Naive thymus-derived CD4-positive, alpha-beta T cell (primary cell): ENCODE measurements around the gene ZER1. TPM values are rescaled to one million over a fixed set of nuclear protein-coding genes. Genes with fewer than 3 reads are reported as not detected.

Experiments
- ATAC-seq: fragments of 150-1000 bp; cut with Tn5 transposase; 2 replicates; pipeline ENCODE4 v1.10.0; 2021; ENCODE audit warnings: mild to moderate bottlenecking, moderate library complexity
- CTCF ChIA-PET: fragments of 350-600 bp; sonication (Branson Sonifier 250); formaldehyde crosslinking; loops from one replicate; lab custom pipeline; 2021; ENCODE audit warnings: antibody characterized with exemption; lab: Charles Lee
- POLR2A ChIA-PET: fragments of 350-600 bp; sonication (Branson Sonifier 250); formaldehyde crosslinking; loops from one replicate; lab custom pipeline; 2021; ENCODE audit warnings: antibody characterized with exemption, inconsistent platforms; lab: Charles Lee
- DNase-seq, 9 donors: peaks; one replicate each; pipeline versions ENCODE4 v3.0.0 to v3.0.0-alpha.2; 2020 to 2022; ENCODE audit warnings: mixed read lengths in 1 of 9
- H3K27ac ChIP-seq: one replicate; pipeline ENCODE4 v1.7.0; 2013; ENCODE audit warnings: mild to moderate bottlenecking, low read depth, low read length, moderate library complexity
- H3K27me3 ChIP-seq, 2 donors: one replicate each; pipeline ENCODE4 v1.7.0; 2013; ENCODE audit warnings: low read length in 2 of 2, mild to moderate bottlenecking in 2 of 2, moderate library complexity in 2 of 2; ENCODE audit not compliant: control insufficient read depth in 2 of 2, insufficient read depth in 2 of 2
- H3K36me3 ChIP-seq, 3 experiments: 1 replicate in 2 of 3; 2 replicates in 1 of 3; pipeline ENCODE4 v1.7.0; 2013; ENCODE audit warnings: low read length in 3 of 3, mild to moderate bottlenecking in 3 of 3, moderate library complexity in 1 of 3; ENCODE audit not compliant: insufficient read depth in 3 of 3, control insufficient read depth in 2 of 3
- H3K4me1 ChIP-seq, 2 donors: one replicate each; pipeline ENCODE4 v1.7.0; 2013; ENCODE audit warnings: low read length in 2 of 2, mild to moderate bottlenecking in 2 of 2, moderate library complexity in 1 of 2; ENCODE audit not compliant: control insufficient read depth in 2 of 2, insufficient read depth in 2 of 2
- H3K4me3 ChIP-seq: 2 replicates; pipeline ENCODE4 v1.7.0; 2013; ENCODE audit warnings: mild to moderate bottlenecking, low read length
- H3K9me3 ChIP-seq, 3 experiments: 1 replicate in 2 of 3; 2 replicates in 1 of 3; pipeline ENCODE4 v1.7.0; 2013; ENCODE audit warnings: low read length in 3 of 3; ENCODE audit not compliant: control insufficient read depth in 2 of 3
- H3K27ac Mint-ChIP-seq, 9 donors: one replicate each; pipeline ENCODE4 v1.8.0; 2020 to 2022; ENCODE audit warnings: mixed read lengths in 9 of 9, mild to moderate bottlenecking in 8 of 9, moderate library complexity in 5 of 9, inconsistent platforms in 2 of 9
- H3K27me3 Mint-ChIP-seq, 5 donors: one replicate each; pipeline ENCODE4 v1.8.0; 2021 to 2022; ENCODE audit warnings: mixed read lengths in 5 of 5, mild to moderate bottlenecking in 1 of 5
- H3K36me3 Mint-ChIP-seq, 5 donors: one replicate each; pipeline ENCODE4 v1.8.0; 2020 to 2022; ENCODE audit warnings: mixed read lengths in 5 of 5, mild to moderate bottlenecking in 3 of 5, inconsistent platforms in 1 of 5
- H3K4me1 Mint-ChIP-seq, 7 donors: one replicate each; pipeline ENCODE4 v1.8.0; 2020 to 2022; ENCODE audit warnings: mixed read lengths in 7 of 7, mild to moderate bottlenecking in 3 of 7, inconsistent platforms in 1 of 7
- H3K4me3 Mint-ChIP-seq, 10 donors: one replicate each; pipeline ENCODE4 v1.8.0; 2020 to 2022; ENCODE audit warnings: mild to moderate bottlenecking in 10 of 10, mixed read lengths in 10 of 10, moderate library complexity in 6 of 10, inconsistent platforms in 2 of 10
- H3K9me3 Mint-ChIP-seq, 11 donors: one replicate each; pipeline ENCODE4 v1.8.0; 2020 to 2022; ENCODE audit warnings: mixed read lengths in 11 of 11, mild to moderate bottlenecking in 4 of 11, inconsistent platforms in 1 of 11, moderate library complexity in 1 of 11
- intact Hi-C, 2 donors: fragments of 100-400 bp; cut with micrococcal nuclease; formaldehyde crosslinking; loops; one replicate each; pipeline ENCODE4 v1.15.1; 2023
- polyA plus RNA-seq, 2 donors: library from polyadenylated mRNA; unstranded; fragments of 300-500 nt; fragmentation: Illumina TruSeq; gene quantifications; one replicate each; pipeline ENCODE4 v1.2.3, GENCODE V29; 2021
- total RNA-seq, 6 experiments: library from RNA in 5 of 6; stranded (reverse) in 5 of 6; gene quantifications; 1 replicate in 5 of 6; 2 replicates in 1 of 6; pipeline ENCODE4 v1.2.3 and lab custom pipeline; 2021 to 2026

ZER1 gene
- total and polyA plus RNA-seq, 7 experiments from 2014 or later: 22.7 to 57.7 (median 37.6) TPM

GRCh38 chr9:128723866-128724743 lies 47.6 kb downstream of the ZER1 start, which contains the start of gene ZDHHC12:
ZDHHC12 (minus strand) TSS chr9:128724127; CDS start chr9:128724093, 34 bp downstream.
- intact Hi-C loops: loop anchor here (1.0 to 2.0 kb wide), 13 partner anchors 22 to 474 kb away; partner anchors contain the start of genes LRRC8A (in 2 of the 2), PKN3 (in 2 of the 2), SET (in 2 of the 2) and TBC1D13 (in 2 of the 2)
- H3K4me1 ChIP-seq: peaks cover 13 to 29% of the 10 kb centered on the region in 2 donors
- H3K27ac ChIP-seq: peak within 1 kb of the TSS; percentile 89
- Mint-ChIP-seq H3K9me3 (peaks cover 0 to 1% (median 0%) of the 10 kb centered on the region in 11 donors), H3K36me3 (peaks cover 0 to 4% (median 0%) of the 10 kb centered on the region in 5 donors), H3K4me1 (peaks cover 23 to 46% (median 39%) of the 10 kb centered on the region in 7 donors), H3K4me3 (peak within 1 kb of the TSS; percentile 85 to 97 (median 94)), H3K27ac (peak within 1 kb of the TSS; percentile 85 to 96 (median 94)), H3K27me3 (no peaks in the 10 kb centered on the region)
- H3K27me3 ChIP-seq: no peaks in the 10 kb centered on the region
- CTCF ChIA-PET: no interaction called here
- ATAC-seq (peak; percentile 97), DNase-seq (peak; percentile 96 to 99 (median 99))
- H3K36me3 ChIP-seq: peaks cover 0 to 26% (median 0%) of the 10 kb centered on the region in 3 experiments
- H3K9me3 ChIP-seq: no peaks in the 10 kb centered on the region
- POLR2A ChIA-PET: interaction anchor here (0.6 to 3.1 kb wide), 22 partner anchors 9 to 448 kb away, joined by 3 to 17 read pairs (median 4); partner anchors contain the start of genes ENDOG, GOLGA2, KYAT1 and LRRC8A
- peak within 1 kb of the TSS; percentile 97 for H3K4me3 ChIP-seq

GRCh38 chr9:128723352-128723865 lies 48.3 kb downstream of the ZER1 start:
- Histone ChIP-seq H3K4me3 (peak overlapping the region; percentile 97), H3K4me1 (peaks cover 13 to 29% of the 10 kb centered on the region in 2 donors), H3K27ac (peak overlapping the region; percentile 89), H3K36me3 (peaks cover 0 to 26% (median 0%) of the 10 kb centered on the region in 3 experiments), H3K27me3 (no peaks in the 10 kb centered on the region), H3K9me3 (no peaks in the 10 kb centered on the region)
- Mint-ChIP-seq H3K9me3 (peaks cover 0 to 1% (median 0%) of the 10 kb centered on the region in 11 donors), H3K36me3 (peaks cover 0 to 4% (median 0%) of the 10 kb centered on the region in 5 donors), H3K27ac (peak overlapping the region; percentile 71 to 96 (median 93)), H3K4me1 (peaks cover 23 to 45% (median 39%) of the 10 kb centered on the region in 7 donors), H3K4me3 (peak overlapping the region; percentile 85 to 97 (median 94)), H3K27me3 (no peaks in the 10 kb centered on the region)
- ChIA-PET CTCF (no interaction called here), POLR2A (interaction anchor here (0.6 to 3.1 kb wide), 14 partner anchors 10 to 447 kb away, joined by 3 to 17 read pairs (median 4); partner anchors contain the start of genes ENDOG, GOLGA2, SET and SWI5)
- DNase-seq (peak in 3 of 9 donors; percentile 9 to 14 (median 13)), ATAC-seq (no peak)
- intact Hi-C loops: no loop called here

DNA sequence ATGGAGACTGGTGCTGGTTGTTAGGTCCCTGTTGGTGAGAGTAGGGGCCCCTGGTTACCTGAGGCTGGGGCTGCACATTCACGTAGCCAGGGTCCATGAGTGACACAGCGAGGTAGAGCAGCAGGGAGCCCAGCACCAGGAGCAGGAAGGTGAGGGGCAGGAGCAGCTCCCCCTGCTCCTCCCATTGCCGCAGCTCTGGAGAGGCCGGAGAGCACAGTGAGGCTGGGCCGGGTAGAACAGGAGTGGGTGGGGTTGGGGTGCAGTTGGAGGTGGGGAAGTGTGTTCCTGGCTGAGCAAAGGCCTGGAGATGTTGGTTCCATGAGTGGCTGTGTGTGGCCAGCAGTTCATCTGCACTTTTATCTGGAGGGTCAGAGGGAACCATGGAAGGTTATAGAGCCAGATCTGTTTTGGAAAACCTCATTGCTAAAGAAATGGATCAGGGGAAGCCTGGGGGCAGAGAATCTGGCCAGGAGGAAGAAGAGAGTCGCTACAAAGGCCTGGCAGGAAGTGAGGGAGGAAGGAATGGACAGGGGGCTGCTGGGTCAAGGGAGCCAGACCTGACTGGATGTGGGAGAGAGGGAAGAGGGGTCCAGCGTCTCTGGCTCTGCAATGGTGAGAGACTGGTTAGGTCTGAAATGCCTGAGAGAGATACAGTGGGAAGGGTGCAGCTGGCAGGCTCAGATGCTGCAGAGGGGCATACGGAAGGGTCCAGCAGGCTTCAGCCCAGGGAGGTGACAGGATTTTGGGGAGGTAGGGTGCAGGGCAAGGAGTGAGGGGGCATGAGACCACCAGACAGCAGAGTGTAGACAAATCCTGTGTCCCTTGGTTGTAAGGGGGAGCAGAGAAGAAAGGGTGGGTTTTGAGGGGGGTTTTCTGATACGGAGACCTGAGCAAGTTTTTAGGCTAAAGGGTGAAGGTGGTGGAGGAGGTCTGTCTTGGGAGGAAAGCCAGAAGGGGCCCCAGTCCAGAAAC lies 49.1 kb downstream of the ZER1 start:
- ATAC-seq (no peak), DNase-seq (peak in 1 of 9 donors; percentile 8)
- Mint-ChIP-seq H3K4me1 (peaks cover 23 to 45% (median 37%) of the 10 kb centered on the region in 7 donors), H3K4me3 (peak overlapping the region; percentile 74 to 97 (median 92)), H3K27me3 (no peaks in the 10 kb centered on the region), H3K27ac (peak overlapping the region; percentile 82 to 96 (median 94)), H3K36me3 (peaks cover 0 to 4% (median 0%) of the 10 kb centered on the region in 5 donors), H3K9me3 (peaks cover 0 to 1% (median 0%) of the 10 kb centered on the region in 11 donors)
- intact Hi-C loops: no loop called here
- Histone ChIP-seq H3K27ac (peak overlapping the region; percentile 89), H3K4me3 (no peak overlapping the region), H3K4me1 (peaks cover 13 to 22% of the 10 kb centered on the region in 2 donors), H3K27me3 (no peaks in the 10 kb centered on the region), H3K9me3 (no peaks in the 10 kb centered on the region), H3K36me3 (peaks cover 0 to 26% (median 0%) of the 10 kb centered on the region in 3 experiments)
- CTCF ChIA-PET: no interaction called here
- POLR2A ChIA-PET: interaction anchor here (0.6 to 3.1 kb wide), 3 partner anchors 22 to 107 kb away, joined by 3 to 14 read pairs (median 3); no protein-coding TSS in a partner anchor

DNA sequence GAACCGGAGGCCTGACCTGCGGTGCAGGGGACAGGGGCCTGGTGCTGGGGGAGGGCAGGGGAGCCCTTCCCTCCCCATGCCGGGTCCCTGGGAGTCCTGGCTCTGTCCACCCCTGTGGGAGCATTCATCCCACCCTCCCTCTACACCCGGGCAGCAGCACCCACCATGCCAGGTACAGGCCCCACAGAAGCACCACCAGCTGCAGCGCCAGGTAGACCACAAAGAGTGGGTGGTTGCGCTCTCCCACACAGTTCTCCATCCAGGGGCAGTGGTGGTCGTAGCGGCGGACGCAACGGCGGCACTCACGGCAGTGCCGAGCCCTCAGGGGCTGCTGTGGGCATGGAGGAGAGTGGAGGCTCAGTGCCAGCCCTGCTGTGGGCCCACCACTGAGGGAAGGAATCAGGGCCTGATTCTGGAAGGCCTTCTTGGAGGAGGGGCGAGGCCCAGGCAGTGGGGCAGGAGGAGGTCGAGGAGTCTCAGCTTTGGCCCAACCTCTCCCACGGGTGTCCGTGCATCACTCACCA lies 50.2 kb downstream of the ZER1 start:
- intact Hi-C loops: no loop called here
- peak overlapping the region in 2 of 10 donors; percentile 88 to 96 for H3K4me3 Mint-ChIP-seq
- H3K4me1 Mint-ChIP-seq: peaks cover 23 to 37% (median 35%) of the 10 kb centered on the region in 7 donors
- Histone ChIP-seq H3K27me3 (no peaks in the 10 kb centered on the region), H3K4me1 (peaks cover 13 to 20% of the 10 kb centered on the region in 2 donors), H3K27ac (no peak overlapping the region), H3K4me3 (no peak overlapping the region), H3K36me3 (peaks cover 0 to 26% (median 0%) of the 10 kb centered on the region in 3 experiments), H3K9me3 (no peaks in the 10 kb centered on the region)
- H3K27ac Mint-ChIP-seq: peak overlapping the region in 3 of 9 donors; percentile 32 to 93 (median 46)
- ChIA-PET CTCF (no interaction called here), POLR2A (interaction anchor here (1.2 kb wide), 1 partner anchor 171 kb away, joined by 3 read pairs; no protein-coding TSS in a partner anchor)
- peaks cover 0 to 1% (median 0%) of the 10 kb centered on the region in 11 donors for H3K9me3 Mint-ChIP-seq
- DNase-seq (no peak), ATAC-seq (no peak)
- H3K27me3 Mint-ChIP-seq: no peaks in the 10 kb centered on the region
- peaks cover 0 to 4% (median 0%) of the 10 kb centered on the region in 5 donors for H3K36me3 Mint-ChIP-seq

GRCh38 chr9:128720841-128721486 lies 50.8 kb downstream of the ZER1 start:
- H3K27ac ChIP-seq: no peak overlapping the region
- ChIA-PET CTCF (no interaction called here), POLR2A (interaction anchor here (1.2 kb wide), 1 partner anchor 170 kb away, joined by 3 read pairs; no protein-coding TSS in a partner anchor)
- peaks cover 0 to 1% (median 0%) of the 10 kb centered on the region in 11 donors for H3K9me3 Mint-ChIP-seq
- no peaks in the 10 kb centered on the region for H3K27me3 Mint-ChIP-seq
- peaks cover 0 to 4% (median 0%) of the 10 kb centered on the region in 5 donors for H3K36me3 Mint-ChIP-seq
- intact Hi-C loops: no loop called here
- H3K9me3 ChIP-seq: no peaks in the 10 kb centered on the region
- H3K4me1 Mint-ChIP-seq: peaks cover 23 to 35% (median 32%) of the 10 kb centered on the region in 7 donors
- peak overlapping the region in 1 of 9 donors; percentile 66 for H3K27ac Mint-ChIP-seq
- H3K4me1 ChIP-seq: peaks cover 13 to 20% of the 10 kb centered on the region in 2 donors
- no peaks in the 10 kb centered on the region for H3K27me3 ChIP-seq
- DNase-seq: no peak
- H3K4me3 ChIP-seq: no peak overlapping the region
- H3K4me3 Mint-ChIP-seq: no peak overlapping the region
- no peak for ATAC-seq
- peaks cover 0 to 26% (median 0%) of the 10 kb centered on the region in 3 experiments for H3K36me3 ChIP-seq
